C4-2B (cell line): ENCODE results near the gene ASXL1.

Experiments used
- H3K27ac ChIP-seq: fragments of 450-650 bp; 2 replicates; pipeline ENCODE4 v1.5.1; 2017
- CTCF ChIP-seq: fragments of 450-650 bp; conservative IDR thresholded peaks from 2 replicates; pipeline ENCODE4 v1.5.1; 2017; ENCODE audit warnings: mild to moderate bottlenecking
- ZFX ChIP-seq: fragments of 450-650 bp; IDR thresholded peaks from 2 replicates; pipeline ENCODE4 v1.6.1; 2017

ASXL1 gene

GRCh38 chr20:32330555-32330897 lies 27.6 kb upstream of the ASXL1 start:
- no peak for TF ChIP-seq ZFX
- no peak for TF ChIP-seq CTCF
- H3K27ac ChIP-seq, result no peak overlapping the region

- TF ChIP-seq ZFX (no peak), CTCF (no peak)
- no peak overlapping the region for H3K27ac ChIP-seq
Observed at GRCh38 chr20:32332614-32333013, 25.5 kb upstream of the ASXL1 start.

GRCh38 chr20:32333181-32333987 lies 24.7 kb upstream of the ASXL1 start:
- no peak overlapping the region for H3K27ac ChIP-seq
- no peak for TF ChIP-seq ZFX
- no peak for TF ChIP-seq CTCF

GRCh38 chr20:32333988-32334885 lies 23.9 kb upstream of the ASXL1 start:
- H3K27ac ChIP-seq, result no peak overlapping the region
- TF ChIP-seq CTCF (no peak), ZFX (no peak)

GRCh38 chr20:32336918-32337347 lies 21.2 kb upstream of the ASXL1 start:
- TF ChIP-seq CTCF (peak; percentile 74), ZFX (no peak)
- no peak overlapping the region for H3K27ac ChIP-seq

- no peak overlapping the region for H3K27ac ChIP-seq
- no peak for TF ChIP-seq CTCF
- no peak for TF ChIP-seq ZFX
Observed at GRCh38 chr20:32337937-32338661, 20.0 kb upstream of the ASXL1 start.

- no peak overlapping the region for H3K27ac ChIP-seq
- TF ChIP-seq ZFX, result no peak
- TF ChIP-seq CTCF, result no peak
Observed at GRCh38 chr20:32338665-32339064, 19.5 kb upstream of the ASXL1 start.
